ENCODE results near the gene CES3.
"Not testable (repeated sequence)": the region's sequence is repeated elsewhere in the genome, so short reads cannot be mapped to it uniquely, and the experiment has no call there.

DNA sequence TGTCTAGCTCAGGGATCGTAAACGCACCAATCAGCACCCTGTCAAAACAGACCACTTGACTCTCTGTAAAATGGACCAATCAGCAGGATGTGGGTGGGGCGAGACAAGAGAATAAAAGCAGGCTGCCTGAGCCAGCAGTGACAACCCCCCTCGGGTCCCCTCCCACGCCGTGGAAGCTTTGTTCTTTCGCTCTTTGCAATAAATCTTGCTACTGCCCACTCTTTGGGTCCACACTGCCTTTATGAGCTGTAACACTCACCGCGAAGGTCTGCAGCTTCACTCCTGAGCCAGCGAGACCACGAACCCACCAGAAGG lies 13.8 kb downstream of the CES3 start:
- TF ChIP-seq, protein P1, sequence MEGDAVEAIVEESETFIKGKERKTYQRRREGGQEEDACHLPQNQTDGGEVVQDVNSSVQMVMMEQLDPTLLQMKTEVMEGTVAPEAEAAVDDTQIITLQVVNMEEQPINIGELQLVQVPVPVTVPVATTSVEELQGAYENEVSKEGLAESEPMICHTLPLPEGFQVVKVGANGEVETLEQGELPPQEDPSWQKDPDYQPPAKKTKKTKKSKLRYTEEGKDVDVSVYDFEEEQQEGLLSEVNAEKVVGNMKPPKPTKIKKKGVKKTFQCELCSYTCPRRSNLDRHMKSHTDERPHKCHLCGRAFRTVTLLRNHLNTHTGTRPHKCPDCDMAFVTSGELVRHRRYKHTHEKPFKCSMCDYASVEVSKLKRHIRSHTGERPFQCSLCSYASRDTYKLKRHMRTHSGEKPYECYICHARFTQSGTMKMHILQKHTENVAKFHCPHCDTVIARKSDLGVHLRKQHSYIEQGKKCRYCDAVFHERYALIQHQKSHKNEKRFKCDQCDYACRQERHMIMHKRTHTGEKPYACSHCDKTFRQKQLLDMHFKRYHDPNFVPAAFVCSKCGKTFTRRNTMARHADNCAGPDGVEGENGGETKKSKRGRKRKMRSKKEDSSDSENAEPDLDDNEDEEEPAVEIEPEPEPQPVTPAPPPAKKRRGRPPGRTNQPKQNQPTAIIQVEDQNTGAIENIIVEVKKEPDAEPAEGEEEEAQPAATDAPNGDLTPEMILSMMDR (IDR thresholded peaks at IDR 0.05): not testable (repeated sequence)
- TF ChIP-seq POLR2A (IDR thresholded peaks at IDR 0.05): not testable (repeated sequence)

Measured in upper lobe of left lung (tissue), 4 donors.